Measurements from ENCODE around the gene ENOPH1. TPM values are rescaled to one million over a fixed set of nuclear protein-coding genes. Genes with fewer than 3 reads are reported as not detected.

Gene ENOPH1
- total and polyA plus RNA-seq, 2 of the 13 experiments (the other 11 are each of a cell fraction or from before 2014, with no cell fraction given): 15.5 to 64.3 TPM

DNA sequence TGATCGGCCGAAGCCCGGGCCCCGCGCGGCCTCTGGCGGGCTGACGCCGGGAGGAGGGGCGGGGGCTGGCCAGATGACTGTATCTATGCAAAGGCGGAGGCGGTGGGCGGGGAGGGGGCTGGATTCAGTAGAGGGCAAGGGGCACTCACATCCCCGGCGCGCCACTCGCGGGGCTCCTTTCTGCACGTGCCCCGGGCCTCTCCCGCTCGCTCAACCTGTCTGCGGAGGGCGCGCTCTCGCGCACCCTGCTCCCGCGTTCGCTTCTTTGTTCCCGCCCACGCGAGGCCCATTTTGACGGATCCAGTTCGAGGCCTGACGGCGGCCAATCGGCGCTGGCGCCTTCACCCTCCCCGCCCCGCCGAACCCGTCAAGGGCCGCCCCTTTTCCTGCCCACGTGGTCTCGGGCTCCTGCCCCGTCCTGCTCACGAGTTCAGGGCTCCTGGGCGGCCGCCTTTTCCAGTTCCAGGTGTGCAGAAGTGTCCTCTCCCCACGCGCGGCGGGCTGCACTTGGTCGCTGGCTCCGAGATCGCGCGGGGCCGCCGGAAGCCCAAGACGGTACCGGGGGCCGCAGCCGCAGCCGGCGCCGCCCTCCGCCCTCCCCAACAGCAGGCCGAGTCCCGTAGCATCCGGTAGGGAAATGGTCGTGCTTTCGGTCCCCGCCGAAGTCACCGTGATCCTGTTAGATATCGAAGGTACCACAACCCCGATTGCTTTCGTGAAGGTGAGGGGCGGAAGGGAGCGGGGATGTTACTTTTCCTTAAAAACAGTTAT, at the start of gene ENOPH1, which contains the start of gene HNRNPDL (continued):
- TF ChIP-seq ZNF713 (CRISPR knock-in tag; IDR thresholded peaks at IDR 0.05) (peak; percentile 84; the same call in 1 of the 2 replicates), TEAD3 (CRISPR knock-in tag; optimal IDR thresholded peaks at IDR 0.05; ENCODE audit: borderline replicate concordance) (no peak), ZNF879 (CRISPR knock-in tag; IDR thresholded peaks at IDR 0.05) (peak; percentile 78; the same call in 1 of the 2 replicates), CHD4 (IDR thresholded peaks at IDR 0.05; ENCODE audit: borderline replicate concordance, low read length) (no peak), CENPT (CRISPR knock-in tag; IDR thresholded peaks at IDR 0.05; ENCODE audit: low read depth) (peak; percentile 78; the same call in 1 of the 2 replicates), ZNF430 (CRISPR knock-in tag; IDR thresholded peaks at IDR 0.05) (peak; percentile 76; the same call in 1 of the 2 replicates), RBAK (CRISPR knock-in tag; IDR thresholded peaks at IDR 0.05) (no peak), ZNF543 (CRISPR knock-in tag; IDR thresholded peaks at IDR 0.05) (peak; percentile 75; the same call in 1 of the 2 replicates), NR3C1 (CRISPR knock-in tag; IDR thresholded peaks at IDR 0.05) (no peak), EP300 (IDR thresholded peaks at IDR 0.05; ENCODE audit: low read depth in 2 of 2, low read length in 2 of 2) (no peak), EP300 (CRISPR knock-in tag; IDR thresholded peaks at IDR 0.05; ENCODE audit: borderline replicate concordance) (peak; percentile 29; the same call in 1 of the 2 replicates), NR2F2 (IDR thresholded peaks at IDR 0.05; ENCODE audit: borderline replicate concordance, low read depth) (no peak), ZNF17 (CRISPR knock-in tag; IDR thresholded peaks at IDR 0.05) (no peak), NCOA5 (CRISPR knock-in tag; IDR thresholded peaks at IDR 0.05) (no peak), SNRNP70 (IDR thresholded peaks at IDR 0.05; ENCODE audit: low read depth, low read length) (no peak), ZIK1 (CRISPR knock-in tag; IDR thresholded peaks at IDR 0.05; ENCODE audit: borderline replicate concordance, low read depth) (peak; percentile 57; the same call in 1 of the 2 replicates), ZNF282 (IDR thresholded peaks at IDR 0.05; ENCODE audit: partially characterized antibody) (no peak), GABPA (IDR thresholded peaks at IDR 0.05; ENCODE audit: low read depth, low read length) (no peak), GABPA (CRISPR knock-in tag; IDR thresholded peaks at IDR 0.05; ENCODE audit: low read depth) (0 out of 2 replicates have a peak, but pooled peaks have one; percentile 35), SMAD9 (CRISPR knock-in tag; IDR thresholded peaks at IDR 0.05) (no peak), CCDC6 (CRISPR knock-in tag; IDR thresholded peaks at IDR 0.05) (peak; percentile 99), ZNF546 (CRISPR knock-in tag; conservative IDR thresholded peaks at IDR 0.05) (peak; percentile 67; the same call in 1 of the 2 replicates), ZFP36 (IDR thresholded peaks at IDR 0.05; ENCODE audit: borderline replicate concordance, low read depth, low read length, partially characterized antibody) (no peak), ZNF326 (CRISPR knock-in tag; IDR thresholded peaks at IDR 0.05; ENCODE audit: borderline replicate concordance) (no peak)
- TF ChIP-seq, protein P1, sequence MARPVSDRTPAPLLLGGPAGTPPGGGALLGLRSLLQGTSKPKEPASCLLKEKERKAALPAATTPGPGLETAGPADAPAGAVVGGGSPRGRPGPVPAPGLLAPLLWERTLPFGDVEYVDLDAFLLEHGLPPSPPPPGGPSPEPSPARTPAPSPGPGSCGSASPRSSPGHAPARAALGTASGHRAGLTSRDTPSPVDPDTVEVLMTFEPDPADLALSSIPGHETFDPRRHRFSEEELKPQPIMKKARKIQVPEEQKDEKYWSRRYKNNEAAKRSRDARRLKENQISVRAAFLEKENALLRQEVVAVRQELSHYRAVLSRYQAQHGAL (CRISPR knock-in tag; IDR thresholded peaks at IDR 0.05; ENCODE audit: not compliant biosample characterization): peak; percentile 78
- TF ChIP-seq, protein P2, sequence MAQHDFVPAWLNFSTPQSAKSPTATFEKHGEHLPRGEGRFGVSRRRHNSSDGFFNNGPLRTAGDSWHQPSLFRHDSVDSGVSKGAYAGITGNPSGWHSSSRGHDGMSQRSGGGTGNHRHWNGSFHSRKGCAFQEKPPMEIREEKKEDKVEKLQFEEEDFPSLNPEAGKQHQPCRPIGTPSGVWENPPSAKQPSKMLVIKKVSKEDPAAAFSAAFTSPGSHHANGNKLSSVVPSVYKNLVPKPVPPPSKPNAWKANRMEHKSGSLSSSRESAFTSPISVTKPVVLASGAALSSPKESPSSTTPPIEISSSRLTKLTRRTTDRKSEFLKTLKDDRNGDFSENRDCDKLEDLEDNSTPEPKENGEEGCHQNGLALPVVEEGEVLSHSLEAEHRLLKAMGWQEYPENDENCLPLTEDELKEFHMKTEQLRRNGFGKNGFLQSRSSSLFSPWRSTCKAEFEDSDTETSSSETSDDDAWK (CRISPR knock-in tag; IDR thresholded peaks at IDR 0.05): no peak
- TF ChIP-seq, protein P3, sequence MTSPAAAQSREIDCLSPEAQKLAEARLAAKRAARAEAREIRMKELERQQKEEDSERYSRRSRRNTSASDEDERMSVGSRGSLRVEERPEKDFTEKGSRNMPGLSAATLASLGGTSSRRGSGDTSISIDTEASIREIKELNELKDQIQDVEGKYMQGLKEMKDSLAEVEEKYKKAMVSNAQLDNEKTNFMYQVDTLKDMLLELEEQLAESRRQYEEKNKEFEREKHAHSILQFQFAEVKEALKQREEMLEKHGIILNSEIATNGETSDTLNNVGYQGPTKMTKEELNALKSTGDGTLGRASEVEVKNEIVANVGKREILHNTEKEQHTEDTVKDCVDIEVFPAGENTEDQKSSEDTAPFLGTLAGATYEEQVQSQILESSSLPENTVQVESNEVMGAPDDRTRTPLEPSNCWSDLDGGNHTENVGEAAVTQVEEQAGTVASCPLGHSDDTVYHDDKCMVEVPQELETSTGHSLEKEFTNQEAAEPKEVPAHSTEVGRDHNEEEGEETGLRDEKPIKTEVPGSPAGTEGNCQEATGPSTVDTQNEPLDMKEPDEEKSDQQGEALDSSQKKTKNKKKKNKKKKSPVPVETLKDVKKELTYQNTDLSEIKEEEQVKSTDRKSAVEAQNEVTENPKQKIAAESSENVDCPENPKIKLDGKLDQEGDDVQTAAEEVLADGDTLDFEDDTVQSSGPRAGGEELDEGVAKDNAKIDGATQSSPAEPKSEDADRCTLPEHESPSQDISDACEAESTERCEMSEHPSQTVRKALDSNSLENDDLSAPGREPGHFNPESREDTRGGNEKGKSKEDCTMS (CRISPR knock-in tag; conservative IDR thresholded peaks at IDR 0.05): no peak
